ENCODE results near the gene JAK1.

The JAK1 gene

GRCh38 chr1:64980745-64981600 is 14.6 kb upstream of the JAK1 start:
- in situ Hi-C loops (cut with HindIII; ENCODE audit: low sequenced_read_pairs), result no loop called here

GRCh38 chr1:64979358-64979757 is 13.0 kb upstream of the JAK1 start:
- in situ Hi-C loops (cut with HindIII; ENCODE audit: low sequenced_read_pairs), result no loop called here

- in situ Hi-C loops (cut with HindIII; ENCODE audit: low sequenced_read_pairs), result no loop called here
Observed at GRCh38 chr1:64976361-64976760, 10.0 kb upstream of the JAK1 start.

GRCh38 chr1:64975740-64976139 is 9.4 kb upstream of the JAK1 start:
- in situ Hi-C loops (cut with HindIII; ENCODE audit: low sequenced_read_pairs), result no loop called here

GRCh38 chr1:64975127-64975526 is 8.8 kb upstream of the JAK1 start:
- in situ Hi-C loops (cut with HindIII; ENCODE audit: low sequenced_read_pairs), result no loop called here

- in situ Hi-C loops (cut with HindIII; ENCODE audit: low sequenced_read_pairs), result no loop called here
Observed at GRCh38 chr1:64974288-64974825, 8.0 kb upstream of the JAK1 start.

- in situ Hi-C loops (cut with HindIII; ENCODE audit: low sequenced_read_pairs), result no loop called here
Observed at GRCh38 chr1:64973061-64973647, 6.8 kb upstream of the JAK1 start.

GRCh38 chr1:64969305-64970046 is 3.1 kb upstream of the JAK1 start:
- in situ Hi-C loops (cut with HindIII; ENCODE audit: low sequenced_read_pairs), result no loop called here

GRCh38 chr1:64967381-64967780 is 1.0 kb upstream of the JAK1 start:
- in situ Hi-C loops (cut with HindIII; ENCODE audit: low sequenced_read_pairs), result no loop called here

GRCh38 chr1:64965366-64966157 is 787 bp downstream of the JAK1 start:
- in situ Hi-C loops (cut with HindIII; ENCODE audit: low sequenced_read_pairs), result no loop called here

- in situ Hi-C loops (cut with HindIII; ENCODE audit: low sequenced_read_pairs), result no loop called here
Observed at GRCh38 chr1:64963466-64963865, 2.9 kb downstream of the JAK1 start.

GRCh38 chr1:64962441-64962840 is 3.9 kb downstream of the JAK1 start:
- in situ Hi-C loops (cut with HindIII; ENCODE audit: low sequenced_read_pairs), result no loop called here

GRCh38 chr1:64961923-64962322 is 4.4 kb downstream of the JAK1 start:
- in situ Hi-C loops (cut with HindIII; ENCODE audit: low sequenced_read_pairs), result no loop called here

GRCh38 chr1:64960731-64961130 is 5.6 kb downstream of the JAK1 start:
- in situ Hi-C loops (cut with HindIII; ENCODE audit: low sequenced_read_pairs), result no loop called here

- in situ Hi-C loops (cut with HindIII; ENCODE audit: low sequenced_read_pairs), result no loop called here
Observed at GRCh38 chr1:64959986-64960385, 6.4 kb downstream of the JAK1 start.

- in situ Hi-C loops (cut with HindIII; ENCODE audit: low sequenced_read_pairs), result no loop called here
Observed at GRCh38 chr1:64956733-64957441, 9.5 kb downstream of the JAK1 start.

- in situ Hi-C loops (cut with HindIII; ENCODE audit: low sequenced_read_pairs), result no loop called here
Observed at GRCh38 chr1:64956010-64956640, 10.2 kb downstream of the JAK1 start.

GRCh38 chr1:64955097-64956009 is 11.0 kb downstream of the JAK1 start:
- in situ Hi-C loops (cut with HindIII; ENCODE audit: low sequenced_read_pairs), result no loop called here

GRCh38 chr1:64953241-64953640 is 13.1 kb downstream of the JAK1 start:
- in situ Hi-C loops (cut with HindIII; ENCODE audit: low sequenced_read_pairs), result no loop called here

All from DLD1 (cell line).